Stimulated activated CD8-positive, alpha-beta memory T cell treated with anti-CD3 and anti-CD28 coated beads, Interleukin-4, amount 100 ng/mL, for 48 hours (primary cell): ENCODE results near the gene NPPC.
A peak's percentile ranks its signal among the peaks of the same experiment; 100 is the strongest.
"Not testable (repeated sequence)": the region's sequence is repeated elsewhere in the genome, so short reads cannot be mapped to it uniquely, and the experiment has no call there.

Experiments
- DNase-seq: peaks from one replicate; pipeline ENCODE4 v3.0.0-alpha.2; 2020

Gene NPPC

GRCh38 chr2:231919341-231920035 is 6.7 kb downstream of the NPPC start:
- no peak for DNase-seq

GRCh38 chr2:231918501-231919330 is 7.5 kb downstream of the NPPC start:
- no peak for DNase-seq

- no peak for DNase-seq
Observed at GRCh38 chr2:231917280-231918066, 8.7 kb downstream of the NPPC start.

GRCh38 chr2:231914077-231914690 is 12.0 kb downstream of the NPPC start:
- no peak for DNase-seq

GRCh38 chr2:231911381-231911780 is 14.8 kb downstream of the NPPC start:
- no peak for DNase-seq

- DNase-seq, result no peak
Observed at GRCh38 chr2:231910771-231911170, 15.4 kb downstream of the NPPC start.

GRCh38 chr2:231910161-231910560 is 16.0 kb downstream of the NPPC start:
- not testable (repeated sequence) for DNase-seq

- DNase-seq, result no peak
Observed at GRCh38 chr2:231909631-231910030, 16.6 kb downstream of the NPPC start.

GRCh38 chr2:231908584-231908983 is 17.6 kb downstream of the NPPC start:
- no peak for DNase-seq

- DNase-seq, result no peak
Observed at GRCh38 chr2:231907765-231908164, 18.4 kb downstream of the NPPC start.

GRCh38 chr2:231905026-231905425 is 21.2 kb downstream of the NPPC start:
- DNase-seq, result no peak

GRCh38 chr2:231904161-231904611 is 22.0 kb downstream of the NPPC start:
- no peak for DNase-seq

- DNase-seq, result no peak
Observed at GRCh38 chr2:231902598-231902997, 23.6 kb downstream of the NPPC start.

GRCh38 chr2:231900972-231901371 is 25.2 kb downstream of the NPPC start:
- DNase-seq, result no peak

- DNase-seq, result peak; percentile 85
Observed at GRCh38 chr2:231900486-231900942, 25.7 kb downstream of the NPPC start.

- no peak for DNase-seq
Observed at GRCh38 chr2:231894566-231895380, 31.4 kb downstream of the NPPC start.

GRCh38 chr2:231891514-231891905 is 34.7 kb downstream of the NPPC start:
- no peak for DNase-seq

GRCh38 chr2:231890896-231891513 is 35.2 kb downstream of the NPPC start:
- no peak for DNase-seq

- no peak for DNase-seq
Observed at GRCh38 chr2:231887756-231888155, 38.4 kb downstream of the NPPC start.

GRCh38 chr2:231886071-231886681 is 40.0 kb downstream of the NPPC start:
- no peak for DNase-seq
